Cardiac muscle cell (in vitro differentiated cells and primary cell): ENCODE data around the gene ZNF239. TPM values are rescaled to one million over a fixed set of nuclear protein-coding genes. Genes with fewer than 3 reads are reported as not detected.
A peak's percentile ranks its signal among the peaks of the same experiment; 100 is the strongest.

Source experiments
- DNase-seq, 2 donors: peaks; one replicate each; pipeline versions ENCODE4 v3.0.0 to v3.0.0-alpha.2; 2010 to 2017; ENCODE audit warnings: low read depth in 1 of 2, low spot score in 1 of 2
- H3K27ac ChIP-seq: fragments of 200-600 bp; sonication (generic); 2 replicates; pipeline ENCODE4 v1.5.1; 2016
- H3K27me3 ChIP-seq: fragments of 200-600 bp; sonication (generic); 2 replicates; pipeline ENCODE4 v1.6.0; 2016; ENCODE audit warnings: control low read depth
- H3K36me3 ChIP-seq: fragments of 200-600 bp; sonication (generic); 2 replicates; pipeline ENCODE4 v1.5.1; 2016; ENCODE audit warnings: control low read depth
- H3K4me1 ChIP-seq: fragments of 200-600 bp; sonication (generic); 2 replicates; pipeline ENCODE4 v1.8.1; 2017; ENCODE audit warnings: low read depth, mild to moderate bottlenecking, mixed run types
- H3K4me3 ChIP-seq: fragments of 200-600 bp; sonication (generic); 2 replicates; pipeline ENCODE4 v1.5.1; 2016; ENCODE audit warnings: mild to moderate bottlenecking
- H3K9me3 ChIP-seq: fragments of 200-600 bp; sonication (generic); 2 replicates; pipeline ENCODE4 v1.5.1; 2017; ENCODE audit warnings: low read depth, mild to moderate bottlenecking, control low read depth
- CTCF ChIP-seq: IDR thresholded peaks from 2 replicates; pipeline ENCODE4 v1.5.1; 2012; ENCODE audit warnings: low read depth, mild to moderate bottlenecking, low read length
- polyA plus RNA-seq: library from polyadenylated mRNA; unstranded; fragments of >200 nt; fragmentation: Nextera tagmentation; extraction: Ambion mirVana; gene quantifications from 2 replicates; pipeline ENCODE4 v1.2.1, GENCODE V29; 2016
- total RNA-seq: library from RNA; depleted of rRNA; stranded (reverse); fragments of >200 nt; gene quantifications from 2 replicates; pipeline ENCODE4 v1.2.3, GENCODE V29; 2016

ZNF239 gene
- 2.5 and 6.1 TPM in 2 replicates for total RNA-seq
- polyA plus RNA-seq = 2.8 and 5.0 TPM in 2 replicates

GRCh38 chr10:43574001-43574892 lies at the start of gene ZNF239:
Gene ZNF239 (minus strand): TSS chr10:43574616. CDS start chr10:43558079, 16,537 bp downstream.
- peaks cover 2% of the 10 kb centered on the region for H3K4me1 ChIP-seq
- peak within 1 kb of the TSS; percentile 53 for H3K27ac ChIP-seq
- H3K4me3 ChIP-seq = peak within 1 kb of the TSS; percentile 67
- no peaks in the 10 kb centered on the region for H3K27me3 ChIP-seq
- DNase-seq = peak; percentile 84 to 96
- TF ChIP-seq CTCF = no peak
- no peaks in the 10 kb centered on the region for H3K36me3 ChIP-seq
- no peaks in the 10 kb centered on the region for H3K9me3 ChIP-seq

GRCh38 chr10:43623351-43623750 lies 48.9 kb upstream of the ZNF239 start:
- no peaks in the 10 kb centered on the region for H3K36me3 ChIP-seq
- DNase-seq = peak in 1 of 2 donors; percentile 14
- H3K27me3 ChIP-seq = no peaks in the 10 kb centered on the region
- no peak overlapping the region for H3K4me3 ChIP-seq
- no peaks in the 10 kb centered on the region for H3K4me1 ChIP-seq
- TF ChIP-seq CTCF = no peak
- H3K27ac ChIP-seq = no peak overlapping the region
- no peaks in the 10 kb centered on the region for H3K9me3 ChIP-seq

- H3K4me1 ChIP-seq = no peaks in the 10 kb centered on the region
- H3K36me3 ChIP-seq = no peaks in the 10 kb centered on the region
Measured at GRCh38 chr10:43622038-43622437, 47.6 kb upstream of the ZNF239 start.

GRCh38 chr10:43619368-43619767 lies 45.0 kb upstream of the ZNF239 start:
- Histone ChIP-seq H3K27me3 (no peaks in the 10 kb centered on the region), H3K9me3 (no peaks in the 10 kb centered on the region), H3K4me1 (no peaks in the 10 kb centered on the region), H3K36me3 (peaks cover 4% of the 10 kb centered on the region), H3K27ac (no peak overlapping the region), H3K4me3 (no peak overlapping the region)
- no peak for DNase-seq
- no peak for TF ChIP-seq CTCF

More at GRCh38 chr10:43622038-43622437, 47.6 kb upstream of the ZNF239 start:
- no peaks in the 10 kb centered on the region for H3K27me3 ChIP-seq
- H3K4me3 ChIP-seq = no peak overlapping the region
- no peak overlapping the region for H3K27ac ChIP-seq
- TF ChIP-seq CTCF = no peak
- no peak for DNase-seq
- H3K9me3 ChIP-seq = no peaks in the 10 kb centered on the region

- no peak overlapping the region for H3K4me3 ChIP-seq
- no peak for TF ChIP-seq CTCF
- peaks cover 4% of the 10 kb centered on the region for H3K36me3 ChIP-seq
- no peaks in the 10 kb centered on the region for H3K4me1 ChIP-seq
- DNase-seq = no peak
- H3K9me3 ChIP-seq = no peaks in the 10 kb centered on the region
- H3K27ac ChIP-seq = no peak overlapping the region
- no peaks in the 10 kb centered on the region for H3K27me3 ChIP-seq
Measured at GRCh38 chr10:43616697-43617370, 42.4 kb upstream of the ZNF239 start.
